GM18868 (cell line): ENCODE results near the gene NDUFB7.

Source experiments
- ATAC-seq: cut with Tn5 transposase; IDR thresholded peaks from one replicate; pipeline ENCODE4 v1.9.1; 2021; ENCODE audit warnings: mild to moderate bottlenecking, moderate library complexity; ENCODE audit not compliant: unreplicated experiment

Gene NDUFB7

GRCh38 chr19:14526423-14526822 lies 45.4 kb downstream of the NDUFB7 start:
- no peak for ATAC-seq

- ATAC-seq = no peak
Measured at GRCh38 chr19:14525729-14526128, 46.1 kb downstream of the NDUFB7 start.

- no peak for ATAC-seq
Measured at GRCh38 chr19:14520543-14520942, 51.3 kb downstream of the NDUFB7 start.

- no peak for ATAC-seq
Measured at GRCh38 chr19:14519860-14520407, 51.9 kb downstream of the NDUFB7 start.

GRCh38 chr19:14519245-14519859 lies 52.5 kb downstream of the NDUFB7 start:
- no peak for ATAC-seq

GRCh38 chr19:14517840-14518505 lies 53.9 kb downstream of the NDUFB7 start, which contains the start of gene DNAJB1:
Gene DNAJB1 (minus strand): TSS chr19:14518397. CDS start chr19:14518349, 48 bp downstream.
- peak; percentile 62 for ATAC-seq

- no peak for ATAC-seq
Measured at GRCh38 chr19:14517446-14517839, 54.4 kb downstream of the NDUFB7 start.

GRCh38 chr19:14516746-14517438 lies 55.0 kb downstream of the NDUFB7 start:
- ATAC-seq = no peak
